GM19351 (cell line): ENCODE data around the gene NAT14.

Source experiments
- ATAC-seq: cut with Tn5 transposase; IDR thresholded peaks from one replicate; pipeline ENCODE4 v1.9.1; 2021; ENCODE audit warnings: mild to moderate bottlenecking, moderate library complexity; ENCODE audit not compliant: unreplicated experiment

NAT14 gene

GRCh38 chr19:55467236-55468053 is 17.5 kb upstream of the NAT14 start:
- peak; percentile 47 for ATAC-seq

- no peak for ATAC-seq
These were observed 17.0 kb upstream of the NAT14 start for GRCh38 chr19:55468054-55468393.

GRCh38 chr19:55471266-55471665 is 13.7 kb upstream of the NAT14 start:
- no peak for ATAC-seq

- no peak for ATAC-seq
These were observed 12.5 kb upstream of the NAT14 start for GRCh38 chr19:55472463-55472862.

GRCh38 chr19:55473225-55474012 is 11.6 kb upstream of the NAT14 start:
- ATAC-seq, result no peak

- no peak for ATAC-seq
These were observed 10.4 kb upstream of the NAT14 start for GRCh38 chr19:55474269-55475265.

- peak; percentile 95 for ATAC-seq
These were observed 8.8 kb upstream of the NAT14 start, which contains the start of gene ZNF628 for GRCh38 chr19:55476100-55476775. Gene ZNF628 (plus strand): TSS chr19:55476617. CDS start chr19:55479911, 3,294 bp downstream.

- ATAC-seq, result no peak
These were observed 7.1 kb upstream of the NAT14 start for GRCh38 chr19:55477905-55478304.

- ATAC-seq, result no peak
These were observed 6.6 kb upstream of the NAT14 start for GRCh38 chr19:55478364-55478763.

GRCh38 chr19:55479045-55479444 is 5.9 kb upstream of the NAT14 start:
- no peak for ATAC-seq

GRCh38 chr19:55479451-55480230 is 5.3 kb upstream of the NAT14 start:
- ATAC-seq, result no peak

- no peak for ATAC-seq
These were observed 3.7 kb upstream of the NAT14 start for GRCh38 chr19:55481148-55481793.

GRCh38 chr19:55481794-55482155 is 3.2 kb upstream of the NAT14 start:
- no peak for ATAC-seq

GRCh38 chr19:55482156-55482961 is 2.6 kb upstream of the NAT14 start:
- ATAC-seq, result no peak

GRCh38 chr19:55482967-55483705 is 1.9 kb upstream of the NAT14 start:
- ATAC-seq, result no peak

- ATAC-seq, result no peak
These were observed 1.0 kb upstream of the NAT14 start for GRCh38 chr19:55483706-55484592.
